Kidney capillary endothelial cell (primary cell): ENCODE results near the gene LILRB1.
A peak's percentile ranks its signal among the peaks of the same experiment; 100 is the strongest.
"Not testable (repeated sequence)": the region's sequence is repeated elsewhere in the genome, so short reads cannot be mapped to it uniquely, and the experiment has no call there.

Source experiments
- DNase-seq: peaks from one replicate; pipeline ENCODE4 v3.0.0-alpha.2; 2018; ENCODE audit warnings: low spot score

LILRB1 gene

GRCh38 chr19:54624934-54625730 is 5.2 kb upstream of the LILRB1 start:
- not testable (repeated sequence) for DNase-seq

GRCh38 chr19:54626757-54627156 is 3.5 kb upstream of the LILRB1 start:
- no peak for DNase-seq

- DNase-seq = not testable (repeated sequence)
These were observed 2.4 kb upstream of the LILRB1 start for GRCh38 chr19:54627912-54628311.

GRCh38 chr19:54630782-54631181 is 498 bp downstream of the LILRB1 start:
- no peak for DNase-seq

- not testable (repeated sequence) for DNase-seq
These were observed 1.4 kb downstream of the LILRB1 start for GRCh38 chr19:54631489-54632337.

- not testable (repeated sequence) for DNase-seq
These were observed 2.2 kb downstream of the LILRB1 start for GRCh38 chr19:54632517-54632916.

- no peak for DNase-seq
These were observed 3.1 kb downstream of the LILRB1 start for GRCh38 chr19:54633401-54633800.

- not testable (repeated sequence) for DNase-seq
These were observed 5.8 kb downstream of the LILRB1 start for GRCh38 chr19:54636081-54636480.

GRCh38 chr19:54638683-54639082 is 8.4 kb downstream of the LILRB1 start:
- no peak for DNase-seq

GRCh38 chr19:54642953-54643352 is 12.7 kb downstream of the LILRB1 start:
- DNase-seq = not testable (repeated sequence)

GRCh38 chr19:54643583-54643982 is 13.3 kb downstream of the LILRB1 start:
- DNase-seq = not testable (repeated sequence)

GRCh38 chr19:54644056-54644455 is 13.8 kb downstream of the LILRB1 start:
- no peak for DNase-seq

- DNase-seq = no peak
These were observed 16.1 kb downstream of the LILRB1 start for GRCh38 chr19:54646331-54646841.

GRCh38 chr19:54648129-54648528 is 17.8 kb downstream of the LILRB1 start:
- no peak for DNase-seq

GRCh38 chr19:54650108-54650655 is 19.9 kb downstream of the LILRB1 start:
- DNase-seq = no peak

- DNase-seq = peak; percentile 40
These were observed 23.0 kb downstream of the LILRB1 start for GRCh38 chr19:54653181-54653809.

GRCh38 chr19:54654447-54655321 is 24.4 kb downstream of the LILRB1 start:
- no peak for DNase-seq

- no peak for DNase-seq
These were observed 29.0 kb downstream of the LILRB1 start for GRCh38 chr19:54659300-54659699.

GRCh38 chr19:54660306-54660705 is 30.0 kb downstream of the LILRB1 start:
- DNase-seq = no peak

GRCh38 chr19:54660964-54661363 is 30.7 kb downstream of the LILRB1 start:
- no peak for DNase-seq
